GM19193 (cell line): ENCODE measurements around the gene KNSTRN.

Experiments used
- POLR2A ChIP-seq: IDR thresholded peaks from 4 replicates; pipeline ENCODE4 v1.6.1; 2011; ENCODE audit not compliant: insufficient read depth, insufficient read length; ENCODE audit errors: extremely low read depth

KNSTRN gene

GRCh38 chr15:40342416-40343320, 39.9 kb upstream of the KNSTRN start:
- TF ChIP-seq POLR2A = no peak

GRCh38 chr15:40343512-40343911, 39.0 kb upstream of the KNSTRN start:
- no peak for TF ChIP-seq POLR2A

- TF ChIP-seq POLR2A = no peak
These were observed 38.3 kb upstream of the KNSTRN start for GRCh38 chr15:40344217-40344616.

- TF ChIP-seq POLR2A = no peak
These were observed 37.8 kb upstream of the KNSTRN start for GRCh38 chr15:40344631-40345120.

GRCh38 chr15:40345225-40345866, 37.2 kb upstream of the KNSTRN start:
- no peak for TF ChIP-seq POLR2A

GRCh38 chr15:40345867-40346578, 36.5 kb upstream of the KNSTRN start:
- TF ChIP-seq POLR2A = no peak

- TF ChIP-seq POLR2A = no peak
These were observed 35.7 kb upstream of the KNSTRN start for GRCh38 chr15:40346579-40347558.

- TF ChIP-seq POLR2A = no peak
These were observed 34.7 kb upstream of the KNSTRN start for GRCh38 chr15:40347559-40348473.

GRCh38 chr15:40348474-40348870, 34.0 kb upstream of the KNSTRN start:
- TF ChIP-seq POLR2A = no peak

GRCh38 chr15:40349163-40349562, 33.4 kb upstream of the KNSTRN start:
- TF ChIP-seq POLR2A = no peak

- TF ChIP-seq POLR2A = no peak
These were observed 30.1 kb upstream of the KNSTRN start for GRCh38 chr15:40352281-40352901.

- TF ChIP-seq POLR2A = no peak
These were observed 28.8 kb upstream of the KNSTRN start for GRCh38 chr15:40353697-40354096.

- TF ChIP-seq POLR2A = no peak
These were observed 27.9 kb upstream of the KNSTRN start for GRCh38 chr15:40354408-40355171.
